GM15510 (cell line): Measurements from ENCODE around the gene TANC1.

Source experiments
- POLR2A ChIP-seq: IDR thresholded peaks from 3 replicates; pipeline ENCODE4 v1.6.1; 2011; ENCODE audit warnings: borderline replicate concordance; ENCODE audit not compliant: insufficient read length; ENCODE audit errors: extremely low read depth

The TANC1 gene

GRCh38 chr2:159232456-159233170, 264.2 kb downstream of the TANC1 start:
- no peak for TF ChIP-seq POLR2A

- no peak for TF ChIP-seq POLR2A
Measured at GRCh38 chr2:159234868-159235267, 266.4 kb downstream of the TANC1 start.

- TF ChIP-seq POLR2A, result no peak
Measured at GRCh38 chr2:159243529-159243928, 275.1 kb downstream of the TANC1 start.

- no peak for TF ChIP-seq POLR2A
Measured at GRCh38 chr2:159246325-159246988, 278.0 kb downstream of the TANC1 start.

GRCh38 chr2:159249990-159250715, 281.7 kb downstream of the TANC1 start:
- no peak for TF ChIP-seq POLR2A

GRCh38 chr2:159251296-159252173, 283.1 kb downstream of the TANC1 start:
- TF ChIP-seq POLR2A, result no peak

- TF ChIP-seq POLR2A, result no peak
Measured at GRCh38 chr2:159252905-159253304, 284.5 kb downstream of the TANC1 start.

GRCh38 chr2:159256159-159256558, 287.7 kb downstream of the TANC1 start:
- TF ChIP-seq POLR2A, result no peak

GRCh38 chr2:159262226-159262625, 293.8 kb downstream of the TANC1 start:
- no peak for TF ChIP-seq POLR2A

GRCh38 chr2:159262904-159263303, 294.5 kb downstream of the TANC1 start:
- TF ChIP-seq POLR2A, result no peak

- no peak for TF ChIP-seq POLR2A
Measured at GRCh38 chr2:159265171-159265576, 296.7 kb downstream of the TANC1 start.

- TF ChIP-seq POLR2A, result no peak
Measured at GRCh38 chr2:159266554-159266953, 298.1 kb downstream of the TANC1 start.

- TF ChIP-seq POLR2A, result no peak
Measured at GRCh38 chr2:159267921-159268320, 299.5 kb downstream of the TANC1 start.

GRCh38 chr2:159270744-159271379, 302.4 kb downstream of the TANC1 start:
- no peak for TF ChIP-seq POLR2A
